ENCODE results near the gene SPON2. TPM values are rescaled to one million over a fixed set of nuclear protein-coding genes. Genes with fewer than 3 reads are reported as not detected.

Gene SPON2
- total and polyA plus RNA-seq, 2 of the 4 experiments (the other 2 are of a cell fraction) = 21.1 to 177 TPM

DNA sequence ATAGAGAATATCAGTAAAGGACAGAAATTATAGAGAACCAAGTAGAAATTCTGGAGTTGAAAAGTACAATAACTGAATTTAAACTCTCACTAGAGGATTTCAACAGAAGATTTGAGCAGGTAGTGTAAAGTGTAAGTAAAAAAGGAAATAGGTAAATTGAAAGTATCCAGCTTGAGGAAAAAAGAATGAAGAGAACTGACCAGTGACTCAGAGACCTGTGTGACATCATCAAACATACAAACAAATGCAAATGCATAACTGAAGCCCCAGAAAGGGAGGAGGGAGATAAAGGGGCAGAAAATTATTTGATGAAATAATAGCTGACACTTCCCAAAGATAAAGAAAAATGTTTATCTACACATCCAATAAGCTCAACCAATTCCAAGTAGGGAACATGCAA lies 8.3 kb upstream of the SPON2 start:
- Histone ChIP-seq H2AK9ac (replicated peaks; ENCODE audit: low read depth, low read length, poor library complexity) (no peak overlapping the region), H3K9me1 (ENCODE audit: insufficient read depth, low read length) (no peaks in the 10 kb centered on the region), H3K56ac (ENCODE audit: extremely low read depth, insufficient read depth, low read length) (no peak overlapping the region), H2BK5ac (ENCODE audit: low read depth, low read length, poor library complexity, severe bottlenecking) (no peak overlapping the region), H2BK15ac (ENCODE audit: low read depth, low read length) (peak overlapping the region; percentile 81; the same call in 1 of the 3 replicates), H2BK120ac (ENCODE audit: low read depth, low read length) (peak overlapping the region; percentile 30; the same call in 1 of the 2 replicates), H4K20me1 (ENCODE audit: insufficient read depth, low read length) (no peaks in the 10 kb centered on the region), H3K23ac (ENCODE audit: low read depth, low read length) (no peak overlapping the region), H3K79me1 (ENCODE audit: low read depth in 1 of 2, low read length in 2 of 2) (no peaks in the 10 kb centered on the region; a peak in 1 of 4 replicates), H3K4me2 (ENCODE audit: low read depth, low read length) (no peak overlapping the region), H3K27ac (ENCODE audit: insufficient read depth, low read length) (no peak overlapping the region), H3K4me1 (ENCODE audit: control insufficient read depth, insufficient read depth, low read length) (peaks cover 16% of the 10 kb centered on the region), H3K9me3 (ENCODE audit: control insufficient read depth, insufficient read depth, low read length) (peaks cover 15% of the 10 kb centered on the region), H2AK5ac (ENCODE audit: low read depth, low read length) (0 out of 2 replicates have a peak overlapping the region, but pooled peaks have one; percentile 35), H3K36me3 (ENCODE audit: control insufficient read depth, insufficient read depth, low read length) (no peaks in the 10 kb centered on the region), H3K4me3 (ENCODE audit: insufficient read depth, low read depth, low read length) (no peak overlapping the region), H3K14ac (replicated peaks; ENCODE audit: low read depth, low read length) (no peak overlapping the region), H3K18ac (ENCODE audit: low read depth, low read length) (no peak overlapping the region), H4K5ac (ENCODE audit: low read depth, low read length) (no peak overlapping the region), H4K8ac (ENCODE audit: low read depth in 2 of 2, low read length in 2 of 2) (no peak overlapping the region), H3K4ac (ENCODE audit: low read depth, low read length) (no peak overlapping the region), H4K91ac (ENCODE audit: insufficient read depth, low read depth, low read length) (no peak overlapping the region), H3K9ac (ENCODE audit: low read depth, low read length) (no peak overlapping the region), H3K27me3 (ENCODE audit: control insufficient read depth, insufficient read depth, low read length) (no peaks in the 10 kb centered on the region), H2AFZ (replicated peaks; ENCODE audit: low read length, poor library complexity) (no peak overlapping the region), H2BK20ac (ENCODE audit: low read depth, low read length) (no peak overlapping the region)
- in situ Hi-C loops (cut with MboI; ENCODE audit: low sequenced_read_pairs) = no loop called here
- CTCF ChIA-PET = interaction anchor here (1.5 kb wide), 1 partner anchor 11 kb away, joined by 9 read pairs; no protein-coding TSS in a partner anchor
- dilution Hi-C loops (cut with HindIII; ENCODE audit: low sequenced_read_pairs, unreplicated experiment) = no loop called here
- DNase-seq = no peak
- BruUV-seq (replicated peaks) = no TSS peak
- POLR2A ChIA-PET (ENCODE audit: unreplicated experiment) = no interaction called here
- no peak for TF ChIP-seq ELK1 (IDR thresholded peaks at IDR 0.05; ENCODE audit: borderline replicate concordance, low read depth, low read length)
- TF ChIP-seq FOS (IDR thresholded peaks at IDR 0.05; ENCODE audit: low read depth, low read length) = no peak
- no peak for TF ChIP-seq CHD1 (IDR thresholded peaks at IDR 0.05; ENCODE audit: low read depth, low read length)
- TF ChIP-seq, protein P1, sequence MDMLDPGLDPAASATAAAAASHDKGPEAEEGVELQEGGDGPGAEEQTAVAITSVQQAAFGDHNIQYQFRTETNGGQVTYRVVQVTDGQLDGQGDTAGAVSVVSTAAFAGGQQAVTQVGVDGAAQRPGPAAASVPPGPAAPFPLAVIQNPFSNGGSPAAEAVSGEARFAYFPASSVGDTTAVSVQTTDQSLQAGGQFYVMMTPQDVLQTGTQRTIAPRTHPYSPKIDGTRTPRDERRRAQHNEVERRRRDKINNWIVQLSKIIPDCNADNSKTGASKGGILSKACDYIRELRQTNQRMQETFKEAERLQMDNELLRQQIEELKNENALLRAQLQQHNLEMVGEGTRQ (IDR thresholded peaks at IDR 0.05; ENCODE audit: low read depth, low read length) = no peak
- no peak for TF ChIP-seq RAD21 (IDR thresholded peaks at IDR 0.05; ENCODE audit: low read length)
- TF ChIP-seq SMC3 (IDR thresholded peaks at IDR 0.05; ENCODE audit: low read depth, low read length) = no peak
- TF ChIP-seq POLR2A (IDR thresholded peaks at IDR 0.05; ENCODE audit: low read depth, low read length) = no peak
- TF ChIP-seq, protein P2, sequence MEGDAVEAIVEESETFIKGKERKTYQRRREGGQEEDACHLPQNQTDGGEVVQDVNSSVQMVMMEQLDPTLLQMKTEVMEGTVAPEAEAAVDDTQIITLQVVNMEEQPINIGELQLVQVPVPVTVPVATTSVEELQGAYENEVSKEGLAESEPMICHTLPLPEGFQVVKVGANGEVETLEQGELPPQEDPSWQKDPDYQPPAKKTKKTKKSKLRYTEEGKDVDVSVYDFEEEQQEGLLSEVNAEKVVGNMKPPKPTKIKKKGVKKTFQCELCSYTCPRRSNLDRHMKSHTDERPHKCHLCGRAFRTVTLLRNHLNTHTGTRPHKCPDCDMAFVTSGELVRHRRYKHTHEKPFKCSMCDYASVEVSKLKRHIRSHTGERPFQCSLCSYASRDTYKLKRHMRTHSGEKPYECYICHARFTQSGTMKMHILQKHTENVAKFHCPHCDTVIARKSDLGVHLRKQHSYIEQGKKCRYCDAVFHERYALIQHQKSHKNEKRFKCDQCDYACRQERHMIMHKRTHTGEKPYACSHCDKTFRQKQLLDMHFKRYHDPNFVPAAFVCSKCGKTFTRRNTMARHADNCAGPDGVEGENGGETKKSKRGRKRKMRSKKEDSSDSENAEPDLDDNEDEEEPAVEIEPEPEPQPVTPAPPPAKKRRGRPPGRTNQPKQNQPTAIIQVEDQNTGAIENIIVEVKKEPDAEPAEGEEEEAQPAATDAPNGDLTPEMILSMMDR (conservative IDR thresholded peaks at IDR 0.05; ENCODE audit: low read depth, low read length) = no peak
- TF ChIP-seq NFE2L2 (IDR thresholded peaks at IDR 0.05; ENCODE audit: low read depth, low read length) = no peak
- no peak for TF ChIP-seq BHLHE40 (IDR thresholded peaks at IDR 0.05; ENCODE audit: low read depth, low read length)
- no peak for TF ChIP-seq CEBPB (IDR thresholded peaks at IDR 0.05; ENCODE audit: low read depth, low read length)
- no peak for TF ChIP-seq MAFK (IDR thresholded peaks at IDR 0.05; ENCODE audit: low read depth, low read length)
- no peak for TF ChIP-seq MXI1 (IDR thresholded peaks at IDR 0.05; ENCODE audit: borderline replicate concordance, low read depth, low read length)
- TF ChIP-seq RFX5 (IDR thresholded peaks at IDR 0.05; ENCODE audit: low read depth, low read length) = no peak
- no peak for TF ChIP-seq MAZ (IDR thresholded peaks at IDR 0.05; ENCODE audit: borderline replicate concordance, low read depth, low read length)
- no peak for TF ChIP-seq RCOR1 (IDR thresholded peaks at IDR 0.05; ENCODE audit: insufficient replicate concordance, low read length)
- ATAC-seq (ENCODE audit: low read depth) = no peak
- intact Hi-C loops (cut with micrococcal nuclease) = no loop called here

Data from IMR-90 (cell line).